Heart right ventricle (tissue), 16 donors: ENCODE results near the gene TEX9. TPM values are rescaled to one million over a fixed set of nuclear protein-coding genes. Genes with fewer than 3 reads are reported as not detected.
"Not testable (repeated sequence)": the region's sequence is repeated elsewhere in the genome, so short reads cannot be mapped to it uniquely, and the experiment has no call there.

Source experiments
- ATAC-seq, 8 donors: fragments of 200-7000 bp; cut with Tn5 transposase; one replicate each; pipeline ENCODE4 v1.9.1; 2020; ENCODE audit warnings: mild to moderate bottlenecking in 8 of 8, moderate library complexity in 8 of 8, moderate number of reproducible peaks in 1 of 8
- DNase-seq, 2 donors: peaks; one replicate each; pipeline ENCODE4 v3.0.0-alpha.2; 2020
- H3K27ac ChIP-seq, 10 donors: fragments of 200-600 bp; sonication (generic) in 2 of 10; one replicate each; pipeline versions ENCODE4 v1.5.0 to v1.8.0; 2020 to 2022; ENCODE audit warnings: mild to moderate bottlenecking in 3 of 10
- H3K27me3 ChIP-seq, 7 donors: fragments of 200-600 bp; one replicate each; pipeline ENCODE4 v1.8.0; 2021 to 2022; ENCODE audit warnings: mild to moderate bottlenecking in 2 of 7
- H3K36me3 ChIP-seq, 9 donors: fragments of 200-600 bp; sonication (generic) in 1 of 9; one replicate each; pipeline versions ENCODE4 v1.5.0 to v1.8.0; 2020 to 2022; ENCODE audit warnings: mild to moderate bottlenecking in 2 of 9
- H3K4me1 ChIP-seq, 9 donors: fragments of 200-600 bp; sonication (generic) in 1 of 9; one replicate each; pipeline versions ENCODE4 v1.5.0 to v1.8.0; 2020 to 2022; ENCODE audit warnings: mild to moderate bottlenecking in 4 of 9
- H3K4me3 ChIP-seq, 10 donors: fragments of 200-600 bp; sonication (generic) in 2 of 10; one replicate each; pipeline versions ENCODE4 v1.5.0 to v1.8.0; 2020 to 2022; ENCODE audit warnings: mild to moderate bottlenecking in 7 of 10, moderate library complexity in 2 of 10
- H3K9me3 ChIP-seq, 11 donors: fragments of 200-600 bp in 10 of 11; sonication (generic) in 2 of 11; one replicate each; pipeline versions ENCODE4 v1.5.0 to v1.8.0; 2013 to 2022; ENCODE audit warnings: mild to moderate bottlenecking in 2 of 11, control low read depth in 1 of 11, moderate library complexity in 1 of 11
- CTCF ChIP-seq, 9 donors: fragments of 200-600 bp; sonication (generic) in 2 of 9; IDR thresholded peaks; one replicate each; pipeline versions ENCODE4 v1.5.0 to v1.8.0; 2021 to 2022; ENCODE audit warnings: antibody characterized with exemption in 9 of 9, mild to moderate bottlenecking in 5 of 9, moderate library complexity in 1 of 9
- WGBS, 2 donors: extraction: QIAGEN DNeasy Blood & Tissue Kit; methylation state at CpG; one replicate each; pipeline ENCODE4 v1.1.7; 2013; ENCODE audit warnings: inconsistent platforms in 1 of 2; 5-methylcytosine and 5-hydroxymethylcytosine counted together
- intact Hi-C, 10 donors: fragments of 100-400 bp; cut with DNase I; formaldehyde crosslinking; loops; one replicate each; pipeline versions ENCODE4 v1.11.1 to v1.14.2; 2022
- polyA plus RNA-seq, 2 donors: library from polyadenylated mRNA; stranded (reverse); fragments of 200-250 nt; gene quantifications; one replicate each; pipeline ENCODE4 v1.2.3, GENCODE V29; 2013
- total RNA-seq, 10 donors: library from RNA; stranded (reverse); fragmentation: NEBNext Ultra II Directional in 3 of 10; extraction: Animal tissue kit (Norgen Biotek cat#: 25700) in 3 of 10; gene quantifications; one replicate each; pipeline versions ENCODE4 v1.2.1 to v1.2.4, GENCODE V29; 2021 to 2023
- donor health status: Arrhythmogenic right ventricular cardiomyopathy.
- donor health status: ischemic (EF 13 %, LVEDD 7.1; RV severe dilation, severe dysfunction).
- donor health status: healthy with polysubstance abuse.
- donor health status: DM: no; HTN: yes; CAD: no.
- donor health status: DM: no; HTN: no; CAD: no.
- donor health status: ischemic (EF 25% LVEDD 6.9; RV normal size, moderate dysfunction).
- donor health status: ischemic (EF 25% LVEDD 5.7; RV mildly dilated, moderate dysfunction).
- donor health status: healthy.
- donor health status: DM: yes; HTN: yes; CAD: no.
- donor health status: Ischemic cardiomyopathy.
- donor health status: ischemic (EF 35%, LVEDD 5.7; RV mildly dilated, moderate dysfunction).
- donor health status: nonischemic (EF 11% LVEDD 7.7; RV severe dilation, severe dysfunction).
- donor health status: DM: yes; HTN: yes; CAD: no.
- donor health status: PGD.
- donor health status: ischemic (EF 29% LVEDD 5.4; RV normal size, mild dysfunction).
- donor health status: nonischemic (EF 23%, LVEDD 6.1; RV moderate dilation, normal function).

Gene TEX9
- total and polyA plus RNA-seq, 12 donors = 0.19 to 1.7 (median 0.55) TPM

- intact Hi-C loops = no loop called here
Measured at GRCh38 chr15:56410721-56411120, 45.5 kb downstream of the TEX9 start.

GRCh38 chr15:56411122-56411749 is 46.0 kb downstream of the TEX9 start:
- no peaks in the 10 kb centered on the region for H3K36me3 ChIP-seq
- intact Hi-C loops = no loop called here
- peaks cover 0 to 6% (median 0%) of the 10 kb centered on the region in 11 donors for H3K9me3 ChIP-seq
- WGBS, 2 donors = 77 to 80% methylated on average over 2 of the region's 2 CpGs
- DNase-seq (no peak), ATAC-seq (no peak)
- H3K4me1 ChIP-seq = no peaks in the 10 kb centered on the region
- no peak for TF ChIP-seq CTCF (IDR thresholded peaks at IDR 0.05)
- H3K4me3 ChIP-seq = no peak overlapping the region
- no peaks in the 10 kb centered on the region for H3K27me3 ChIP-seq
- no peak overlapping the region for H3K27ac ChIP-seq

More at GRCh38 chr15:56410721-56411120, 45.5 kb downstream of the TEX9 start:
- DNase-seq (no peak), ATAC-seq (no peak)
- peaks cover 0 to 9% (median 0%) of the 10 kb centered on the region in 11 donors for H3K9me3 ChIP-seq
- H3K27me3 ChIP-seq = no peaks in the 10 kb centered on the region
- H3K4me1 ChIP-seq = no peaks in the 10 kb centered on the region
- no peak for TF ChIP-seq CTCF (IDR thresholded peaks at IDR 0.05)
- no peaks in the 10 kb centered on the region for H3K36me3 ChIP-seq
- H3K4me3 ChIP-seq = no peak overlapping the region
- no peak overlapping the region for H3K27ac ChIP-seq

GRCh38 chr15:56413114-56413733 is 48.0 kb downstream of the TEX9 start:
- H3K4me1 ChIP-seq, H3K27ac ChIP-seq, DNase-seq, H3K36me3 ChIP-seq, H3K9me3 ChIP-seq, ATAC-seq, H3K27me3 ChIP-seq, intact Hi-C loops, H3K4me3 ChIP-seq: not testable (repeated sequence)
- 92 to 95% methylated on average over 1 of the region's 1 CpG for WGBS, 2 donors

- intact Hi-C loops = loop anchor here in 8 of 10 donors (5.0 to 10.0 kb wide), 3 partner anchors 170 to 180 kb away; partner anchors contain the start of gene RFX7 (in 1 of the 8)
- H3K27me3 ChIP-seq = no peaks in the 10 kb centered on the region
- H3K27ac ChIP-seq = no peak overlapping the region
- TF ChIP-seq CTCF (IDR thresholded peaks at IDR 0.05) = no peak
- H3K9me3 ChIP-seq = peaks cover 0 to 14% (median 0%) of the 10 kb centered on the region in 11 donors
- ATAC-seq (no peak), DNase-seq (no peak)
- peaks cover 0 to 6% (median 0%) of the 10 kb centered on the region in 9 donors for H3K36me3 ChIP-seq
- H3K4me1 ChIP-seq = no peaks in the 10 kb centered on the region
- H3K4me3 ChIP-seq = no peak overlapping the region
Measured at GRCh38 chr15:56425276-56425675, 60.0 kb downstream of the TEX9 start.

- H3K36me3 ChIP-seq = peaks cover 0 to 6% (median 0%) of the 10 kb centered on the region in 9 donors
- no peak for TF ChIP-seq CTCF (IDR thresholded peaks at IDR 0.05)
- H3K9me3 ChIP-seq = peaks cover 0 to 14% (median 0%) of the 10 kb centered on the region in 11 donors
- ATAC-seq (no peak), DNase-seq (no peak)
- H3K27ac ChIP-seq = no peak overlapping the region
- WGBS, 2 donors = 96 to 100% methylated on average over 1 of the region's 1 CpG
- H3K27me3 ChIP-seq = no peaks in the 10 kb centered on the region
- no peaks in the 10 kb centered on the region for H3K4me1 ChIP-seq
- intact Hi-C loops = loop anchor here in 8 of 10 donors (5.0 to 10.0 kb wide), 3 partner anchors 171 to 181 kb away; partner anchors contain the start of gene RFX7 (in 1 of the 8)
- no peak overlapping the region for H3K4me3 ChIP-seq
Measured at GRCh38 chr15:56425976-56426375, 60.8 kb downstream of the TEX9 start.
